ENCODE measurements around the gene APPL2. TPM values are rescaled to one million over a fixed set of nuclear protein-coding genes. Genes with fewer than 3 reads are reported as not detected.

APPL2 gene, protein sequence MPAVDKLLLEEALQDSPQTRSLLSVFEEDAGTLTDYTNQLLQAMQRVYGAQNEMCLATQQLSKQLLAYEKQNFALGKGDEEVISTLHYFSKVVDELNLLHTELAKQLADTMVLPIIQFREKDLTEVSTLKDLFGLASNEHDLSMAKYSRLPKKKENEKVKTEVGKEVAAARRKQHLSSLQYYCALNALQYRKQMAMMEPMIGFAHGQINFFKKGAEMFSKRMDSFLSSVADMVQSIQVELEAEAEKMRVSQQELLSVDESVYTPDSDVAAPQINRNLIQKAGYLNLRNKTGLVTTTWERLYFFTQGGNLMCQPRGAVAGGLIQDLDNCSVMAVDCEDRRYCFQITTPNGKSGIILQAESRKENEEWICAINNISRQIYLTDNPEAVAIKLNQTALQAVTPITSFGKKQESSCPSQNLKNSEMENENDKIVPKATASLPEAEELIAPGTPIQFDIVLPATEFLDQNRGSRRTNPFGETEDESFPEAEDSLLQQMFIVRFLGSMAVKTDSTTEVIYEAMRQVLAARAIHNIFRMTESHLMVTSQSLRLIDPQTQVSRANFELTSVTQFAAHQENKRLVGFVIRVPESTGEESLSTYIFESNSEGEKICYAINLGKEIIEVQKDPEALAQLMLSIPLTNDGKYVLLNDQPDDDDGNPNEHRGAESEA
- total RNA-seq, result 17.1 and 45.8 TPM in 2 replicates

DNA sequence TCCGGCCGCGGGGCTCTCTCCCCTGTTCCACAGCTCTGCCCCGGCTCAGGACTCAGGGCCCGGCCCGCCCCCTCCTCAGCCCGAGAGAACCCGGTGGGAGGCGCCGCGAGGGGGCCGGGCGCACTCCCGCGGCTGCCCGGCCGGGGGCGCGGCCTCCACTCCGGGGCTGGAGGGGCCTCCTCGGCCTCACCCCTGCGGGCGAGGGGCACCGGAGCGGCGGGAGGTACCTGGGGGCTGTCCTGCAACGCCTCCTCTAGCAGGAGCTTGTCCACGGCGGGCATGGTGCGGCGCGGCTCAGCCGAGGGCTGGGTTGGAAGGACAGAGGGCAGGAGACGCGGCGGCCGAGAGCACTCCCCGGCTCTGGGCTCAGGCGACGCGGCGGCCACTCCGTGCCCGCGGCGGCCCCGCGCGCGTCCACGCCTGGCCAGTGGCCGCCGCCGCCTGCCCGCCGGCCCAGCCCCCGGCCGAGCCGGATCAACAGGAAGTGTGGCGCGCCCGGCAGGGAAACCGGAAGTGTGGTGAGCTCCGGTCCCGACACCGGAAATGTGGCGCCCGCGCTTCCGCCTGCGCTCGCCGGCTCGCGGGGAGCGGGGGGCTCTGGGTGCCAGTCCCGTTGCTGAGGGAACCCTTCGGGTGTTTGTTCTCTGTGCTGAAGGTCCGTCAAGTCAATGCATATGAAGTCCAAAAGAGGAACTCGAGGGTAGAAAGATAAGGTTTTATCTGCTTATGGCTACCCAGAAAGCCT is at the start of gene APPL2:
APPL2 (minus strand) TSS at position 443 of the 745 bp plus-strand sequence; CDS start at position 281, 162 bp downstream.

Other genes with a start within 250 kb of the APPL2 start
- gene NOPCHAP1, start 249.9 kb downstream of the APPL2 start, total RNA-seq, result 2.5 and 8.4 TPM in 2 replicates
- gene ALDH1L2, start 151.7 kb downstream of the APPL2 start, total RNA-seq, result 1.9 and 2.9 TPM in 2 replicates
- gene WASHC4, start 128.4 kb downstream of the APPL2 start, total RNA-seq, result 17.0 and 41.7 TPM in 2 replicates
- gene C12orf75, start 94.5 kb upstream of the APPL2 start, total RNA-seq, result 49.2 and 49.9 TPM in 2 replicates

Measured in airway epithelial cell (primary cell).